T-helper 2 cell treated with Interferon-gamma antibody and Interleukin-4, amounts not matched to agents 100 ng/mL and 5 ng/mL, for 36 hours (primary cell): ENCODE results near the gene MGRN1. TPM values are rescaled to one million over a fixed set of nuclear protein-coding genes. Genes with fewer than 3 reads are reported as not detected.

ENCODE experiments used
- intact Hi-C: fragments of 100-400 bp; cut with micrococcal nuclease; formaldehyde crosslinking; loops from one replicate; pipeline ENCODE4 v1.15.1; 2023
- total RNA-seq: library from RNA; stranded (reverse); gene quantifications from 2 replicates; pipeline ENCODE4 v1.2.3, GENCODE V29; 2022

The MGRN1 gene
- total RNA-seq, 1 donor from 2014 or later = 87.8 TPM

- intact Hi-C loops = loop anchor here (10.0 kb wide), 1 partner anchor 260 kb away; the partner anchor contains the start of gene SEC14L5
Measured at GRCh38 chr16:4694642-4695451, 70.2 kb downstream of the MGRN1 start.

- intact Hi-C loops = loop anchor here (10.0 kb wide), 1 partner anchor 259 kb away; the partner anchor contains the start of gene SEC14L5
Measured at GRCh38 chr16:4695473-4696171, 71.0 kb downstream of the MGRN1 start.

GRCh38 chr16:4696172-4696904 is 71.7 kb downstream of the MGRN1 start:
- intact Hi-C loops = loop anchor here (10.0 kb wide), 1 partner anchor 258 kb away; the partner anchor contains the start of gene SEC14L5

GRCh38 chr16:4696905-4697847 is 72.5 kb downstream of the MGRN1 start:
- intact Hi-C loops = loop anchor here (10.0 kb wide), 1 partner anchor 258 kb away; the partner anchor contains the start of gene SEC14L5

- intact Hi-C loops = loop anchor here (10.0 kb wide), 1 partner anchor 257 kb away; the partner anchor contains the start of gene SEC14L5
Measured at GRCh38 chr16:4697848-4698291, 73.2 kb downstream of the MGRN1 start.

GRCh38 chr16:4698321-4699045 is 73.9 kb downstream of the MGRN1 start:
- intact Hi-C loops = loop anchor here (10.0 kb wide), 1 partner anchor 256 kb away; the partner anchor contains the start of gene SEC14L5

- intact Hi-C loops = loop anchor here (10.0 kb wide), 1 partner anchor 256 kb away; the partner anchor contains the start of gene SEC14L5
Measured at GRCh38 chr16:4699046-4699556, 74.5 kb downstream of the MGRN1 start.

GRCh38 chr16:4700380-4700996 is 75.9 kb downstream of the MGRN1 start:
- intact Hi-C loops = no loop called here

- intact Hi-C loops = no loop called here
Measured at GRCh38 chr16:4700997-4701743, 76.5 kb downstream of the MGRN1 start.

- intact Hi-C loops = no loop called here
Measured at GRCh38 chr16:4701791-4702465, 77.3 kb downstream of the MGRN1 start.

- intact Hi-C loops = no loop called here
Measured at GRCh38 chr16:4702466-4702808, 77.8 kb downstream of the MGRN1 start.

GRCh38 chr16:4703906-4704305 is 79.3 kb downstream of the MGRN1 start:
- intact Hi-C loops = no loop called here

GRCh38 chr16:4704491-4704890 is 79.9 kb downstream of the MGRN1 start:
- intact Hi-C loops = no loop called here

GRCh38 chr16:4704913-4705312 is 80.3 kb downstream of the MGRN1 start:
- intact Hi-C loops = no loop called here

- intact Hi-C loops = no loop called here
Measured at GRCh38 chr16:4706871-4707270, 82.2 kb downstream of the MGRN1 start.

GRCh38 chr16:4709481-4709880 is 84.9 kb downstream of the MGRN1 start:
- intact Hi-C loops = no loop called here

GRCh38 chr16:4713663-4714501 is 89.3 kb downstream of the MGRN1 start:
- intact Hi-C loops = no loop called here
